ENCODE measurements around the gene KIDINS220. TPM values are rescaled to one million over a fixed set of nuclear protein-coding genes. Genes with fewer than 3 reads are reported as not detected.

Gene KIDINS220
- total RNA-seq, 1 experiment from 2014 or later = 26.8 TPM

- H3K9me3 ChIP-seq (ENCODE audit: low read length) = no peaks in the 10 kb centered on the region; the same call in 1 of the 2 replicates
- H3K36me3 ChIP-seq (ENCODE audit: insufficient read depth, low read length) = no peaks in the 10 kb centered on the region
- no peaks in the 10 kb centered on the region for H3K9me2 ChIP-seq (replicated peaks; ENCODE audit: insufficient read depth, low read length)
- no peaks in the 10 kb centered on the region for H3K79me2 ChIP-seq (ENCODE audit: low read length)
- H3K4me3 ChIP-seq (ENCODE audit: low read length) = no peak overlapping the region
- no peaks in the 10 kb centered on the region for H3K4me1 ChIP-seq (ENCODE audit: low read length)
- H3K27ac ChIP-seq (ENCODE audit: low read length) = no peak overlapping the region
- no peak overlapping the region for H2AFZ ChIP-seq (ENCODE audit: low read length)
- no peak for DNase-seq
- no peaks in the 10 kb centered on the region for H4K20me1 ChIP-seq (ENCODE audit: insufficient read depth, low read depth, low read length)
- no peak overlapping the region for H3K9ac ChIP-seq (ENCODE audit: low read length)
- no peaks in the 10 kb centered on the region for H3K27me3 ChIP-seq (ENCODE audit: low read length)
- no peak overlapping the region for H3K4me2 ChIP-seq (ENCODE audit: low read depth, low read length, poor library complexity, severe bottlenecking)
Measured at GRCh38 chr2:8710951-8711350, 126.5 kb downstream of the KIDINS220 start.

GRCh38 chr2:8709611-8710010 lies 127.8 kb downstream of the KIDINS220 start:
- no peaks in the 10 kb centered on the region for H4K20me1 ChIP-seq (ENCODE audit: insufficient read depth, low read depth, low read length)
- no peak overlapping the region for H3K4me3 ChIP-seq (ENCODE audit: low read length)
- no peak overlapping the region for H3K27ac ChIP-seq (ENCODE audit: low read length)
- H2AFZ ChIP-seq (ENCODE audit: low read length) = no peak overlapping the region
- H3K36me3 ChIP-seq (ENCODE audit: insufficient read depth, low read length) = no peaks in the 10 kb centered on the region
- no peaks in the 10 kb centered on the region for H3K4me1 ChIP-seq (ENCODE audit: low read length)
- no peak overlapping the region for H3K4me2 ChIP-seq (ENCODE audit: low read depth, low read length, poor library complexity, severe bottlenecking)
- DNase-seq = no peak
- H3K9ac ChIP-seq (ENCODE audit: low read length) = no peak overlapping the region
- H3K9me2 ChIP-seq (replicated peaks; ENCODE audit: insufficient read depth, low read length) = no peaks in the 10 kb centered on the region
- H3K79me2 ChIP-seq (ENCODE audit: low read length) = no peaks in the 10 kb centered on the region
- H3K27me3 ChIP-seq (ENCODE audit: low read length) = no peaks in the 10 kb centered on the region
- no peaks in the 10 kb centered on the region for H3K9me3 ChIP-seq (ENCODE audit: low read length)

- Histone ChIP-seq H3K9me2 (replicated peaks; ENCODE audit: insufficient read depth, low read length) (no peaks in the 10 kb centered on the region), H4K20me1 (ENCODE audit: insufficient read depth, low read depth, low read length) (no peaks in the 10 kb centered on the region), H3K27me3 (ENCODE audit: low read length) (no peaks in the 10 kb centered on the region), H3K9me3 (ENCODE audit: low read length) (no peaks in the 10 kb centered on the region), H3K79me2 (ENCODE audit: low read length) (no peaks in the 10 kb centered on the region), H3K4me1 (ENCODE audit: low read length) (no peaks in the 10 kb centered on the region), H3K4me3 (ENCODE audit: low read length) (no peak overlapping the region), H3K4me2 (ENCODE audit: low read depth, low read length, poor library complexity, severe bottlenecking) (no peak overlapping the region), H3K9ac (ENCODE audit: low read length) (no peak overlapping the region), H3K27ac (ENCODE audit: low read length) (no peak overlapping the region), H2AFZ (ENCODE audit: low read length) (no peak overlapping the region), H3K36me3 (ENCODE audit: insufficient read depth, low read length) (no peaks in the 10 kb centered on the region)
- no peak for DNase-seq
Measured at GRCh38 chr2:8704906-8705305, 132.5 kb downstream of the KIDINS220 start.

GRCh38 chr2:8701681-8702379 lies 135.6 kb downstream of the KIDINS220 start:
- Histone ChIP-seq H3K4me3 (ENCODE audit: low read length) (no peak overlapping the region), H3K36me3 (ENCODE audit: insufficient read depth, low read length) (no peaks in the 10 kb centered on the region), H3K4me2 (ENCODE audit: low read depth, low read length, poor library complexity, severe bottlenecking) (no peak overlapping the region), H3K27me3 (ENCODE audit: low read length) (no peaks in the 10 kb centered on the region), H4K20me1 (ENCODE audit: insufficient read depth, low read depth, low read length) (no peaks in the 10 kb centered on the region), H3K9ac (ENCODE audit: low read length) (no peak overlapping the region), H3K9me2 (replicated peaks; ENCODE audit: insufficient read depth, low read length) (no peaks in the 10 kb centered on the region), H2AFZ (ENCODE audit: low read length) (no peak overlapping the region), H3K79me2 (ENCODE audit: low read length) (no peaks in the 10 kb centered on the region), H3K27ac (ENCODE audit: low read length) (no peak overlapping the region), H3K4me1 (ENCODE audit: low read length) (no peaks in the 10 kb centered on the region), H3K9me3 (ENCODE audit: low read length) (no peaks in the 10 kb centered on the region)
- no peak for DNase-seq

- H3K9me3 ChIP-seq (ENCODE audit: low read length) = no peaks in the 10 kb centered on the region
- H3K4me1 ChIP-seq (ENCODE audit: low read length) = no peaks in the 10 kb centered on the region
- H4K20me1 ChIP-seq (ENCODE audit: insufficient read depth, low read depth, low read length) = no peaks in the 10 kb centered on the region
- H3K4me2 ChIP-seq (ENCODE audit: low read depth, low read length, poor library complexity, severe bottlenecking) = no peak overlapping the region
- no peaks in the 10 kb centered on the region for H3K79me2 ChIP-seq (ENCODE audit: low read length)
- H3K4me3 ChIP-seq (ENCODE audit: low read length) = no peak overlapping the region
- H3K9me2 ChIP-seq (replicated peaks; ENCODE audit: insufficient read depth, low read length) = no peaks in the 10 kb centered on the region
- H2AFZ ChIP-seq (ENCODE audit: low read length) = 0 out of 2 replicates have a peak overlapping the region, but pooled peaks have one; percentile 20
- no peak for DNase-seq
- no peaks in the 10 kb centered on the region for H3K36me3 ChIP-seq (ENCODE audit: insufficient read depth, low read length)
- no peaks in the 10 kb centered on the region for H3K27me3 ChIP-seq (ENCODE audit: low read length)
- no peak overlapping the region for H3K27ac ChIP-seq (ENCODE audit: low read length)
- H3K9ac ChIP-seq (ENCODE audit: low read length) = no peak overlapping the region
Measured at GRCh38 chr2:8699839-8700238, 137.6 kb downstream of the KIDINS220 start.

- no peaks in the 10 kb centered on the region for H3K9me3 ChIP-seq (ENCODE audit: low read length)
- no peaks in the 10 kb centered on the region for H3K9me2 ChIP-seq (replicated peaks; ENCODE audit: insufficient read depth, low read length)
- H3K36me3 ChIP-seq (ENCODE audit: insufficient read depth, low read length) = no peaks in the 10 kb centered on the region
- no peak overlapping the region for H3K27ac ChIP-seq (ENCODE audit: low read length)
- H3K9ac ChIP-seq (ENCODE audit: low read length) = no peak overlapping the region
- H3K27me3 ChIP-seq (ENCODE audit: low read length) = no peaks in the 10 kb centered on the region
- H2AFZ ChIP-seq (ENCODE audit: low read length) = no peak overlapping the region
- H4K20me1 ChIP-seq (ENCODE audit: insufficient read depth, low read depth, low read length) = no peaks in the 10 kb centered on the region
- no peak overlapping the region for H3K4me2 ChIP-seq (ENCODE audit: low read depth, low read length, poor library complexity, severe bottlenecking)
- no peaks in the 10 kb centered on the region for H3K4me1 ChIP-seq (ENCODE audit: low read length)
- no peaks in the 10 kb centered on the region for H3K79me2 ChIP-seq (ENCODE audit: low read length)
- H3K4me3 ChIP-seq (ENCODE audit: low read length) = no peak overlapping the region
- no peak for DNase-seq
Measured at GRCh38 chr2:8697190-8697589, 140.2 kb downstream of the KIDINS220 start.

- Histone ChIP-seq H4K20me1 (ENCODE audit: insufficient read depth, low read depth, low read length) (no peaks in the 10 kb centered on the region), H2AFZ (ENCODE audit: low read length) (no peak overlapping the region), H3K36me3 (ENCODE audit: insufficient read depth, low read length) (no peaks in the 10 kb centered on the region), H3K4me2 (ENCODE audit: low read depth, low read length, poor library complexity, severe bottlenecking) (no peak overlapping the region), H3K9me3 (ENCODE audit: low read length) (no peaks in the 10 kb centered on the region), H3K4me1 (ENCODE audit: low read length) (no peaks in the 10 kb centered on the region), H3K27ac (ENCODE audit: low read length) (no peak overlapping the region), H3K79me2 (ENCODE audit: low read length) (no peaks in the 10 kb centered on the region), H3K9ac (ENCODE audit: low read length) (no peak overlapping the region), H3K27me3 (ENCODE audit: low read length) (no peaks in the 10 kb centered on the region; the same call in 1 of the 2 replicates), H3K9me2 (replicated peaks; ENCODE audit: insufficient read depth, low read length) (no peaks in the 10 kb centered on the region), H3K4me3 (ENCODE audit: low read length) (no peak overlapping the region)
- DNase-seq = no peak
Measured at GRCh38 chr2:8694737-8695136, 142.7 kb downstream of the KIDINS220 start.

- no peaks in the 10 kb centered on the region; the same call in 1 of the 2 replicates for H3K27me3 ChIP-seq (ENCODE audit: low read length)
- H3K9ac ChIP-seq (ENCODE audit: low read length) = no peak overlapping the region
- no peaks in the 10 kb centered on the region for H3K9me3 ChIP-seq (ENCODE audit: low read length)
- H3K9me2 ChIP-seq (replicated peaks; ENCODE audit: insufficient read depth, low read length) = no peaks in the 10 kb centered on the region
- no peak overlapping the region for H3K4me2 ChIP-seq (ENCODE audit: low read depth, low read length, poor library complexity, severe bottlenecking)
- peak; percentile 45 for DNase-seq
- no peaks in the 10 kb centered on the region for H3K4me1 ChIP-seq (ENCODE audit: low read length)
- H3K27ac ChIP-seq (ENCODE audit: low read length) = no peak overlapping the region
- H3K36me3 ChIP-seq (ENCODE audit: insufficient read depth, low read length) = no peaks in the 10 kb centered on the region
- H2AFZ ChIP-seq (ENCODE audit: low read length) = no peak overlapping the region
- no peaks in the 10 kb centered on the region for H4K20me1 ChIP-seq (ENCODE audit: insufficient read depth, low read depth, low read length)
- no peaks in the 10 kb centered on the region for H3K79me2 ChIP-seq (ENCODE audit: low read length)
- H3K4me3 ChIP-seq (ENCODE audit: low read length) = no peak overlapping the region
Measured at GRCh38 chr2:8693157-8693821, 144.1 kb downstream of the KIDINS220 start.

Measured in Karpas-422 (cell line).